Effector CD8-positive, alpha-beta T cell (primary cell): ENCODE measurements around the gene MYLIP.

Source experiments
- DNase-seq: peaks from one replicate; lab custom pipeline; 2025; lab: John Stamatoyannopoulos, UW

Gene MYLIP

GRCh38 chr6:16106991-16107787 lies 21.7 kb upstream of the MYLIP start:
- no peak for DNase-seq

GRCh38 chr6:16108419-16108818 lies 20.5 kb upstream of the MYLIP start:
- no peak for DNase-seq

GRCh38 chr6:16108921-16109658 lies 19.8 kb upstream of the MYLIP start:
- no peak for DNase-seq

- no peak for DNase-seq
Measured at GRCh38 chr6:16109659-16110305, 19.1 kb upstream of the MYLIP start.

GRCh38 chr6:16118825-16119224 lies 10.1 kb upstream of the MYLIP start:
- DNase-seq: no peak

- no peak for DNase-seq
Measured at GRCh38 chr6:16121339-16121738, 7.5 kb upstream of the MYLIP start.

GRCh38 chr6:16122197-16122596 lies 6.7 kb upstream of the MYLIP start:
- DNase-seq: no peak

GRCh38 chr6:16124198-16125180 lies 4.4 kb upstream of the MYLIP start:
- DNase-seq: no peak

GRCh38 chr6:16126056-16126455 lies 2.8 kb upstream of the MYLIP start:
- DNase-seq: no peak

- no peak for DNase-seq
Measured at GRCh38 chr6:16126861-16127260, 2.0 kb upstream of the MYLIP start.

- DNase-seq: no peak
Measured at GRCh38 chr6:16127471-16127870, 1.4 kb upstream of the MYLIP start.

GRCh38 chr6:16129623-16130401 lies 926 bp downstream of the MYLIP start:
- DNase-seq: peak; percentile 47

- DNase-seq: no peak
Measured at GRCh38 chr6:16130437-16130891, 1.6 kb downstream of the MYLIP start.

- peak; percentile 4 for DNase-seq
Measured at GRCh38 chr6:16130932-16131387, 2.1 kb downstream of the MYLIP start.

GRCh38 chr6:16132909-16133308 lies 4.0 kb downstream of the MYLIP start:
- DNase-seq: no peak

GRCh38 chr6:16134430-16134829 lies 5.5 kb downstream of the MYLIP start:
- DNase-seq: no peak

- DNase-seq: no peak
Measured at GRCh38 chr6:16135066-16135465, 6.2 kb downstream of the MYLIP start.

- peak; percentile 51 for DNase-seq
Measured at GRCh38 chr6:16136091-16136490, 7.2 kb downstream of the MYLIP start.

- no peak for DNase-seq
Measured at GRCh38 chr6:16136621-16137450, 8.0 kb downstream of the MYLIP start.

- no peak for DNase-seq
Measured at GRCh38 chr6:16137451-16137801, 8.5 kb downstream of the MYLIP start.
